Muscle of arm (tissue), 14 donors: ENCODE data around the gene THADA. TPM values are rescaled to one million over a fixed set of nuclear protein-coding genes. Genes with fewer than 3 reads are reported as not detected.
A peak's percentile ranks its signal among the peaks of the same experiment; 100 is the strongest.
"Not testable (repeated sequence)": the region's sequence is repeated elsewhere in the genome, so short reads cannot be mapped to it uniquely, and the experiment has no call there.

Source experiments
- DNase-seq: peaks from one replicate; pipeline ENCODE4 v3.0.0-alpha.2; 2013
- long read RNA-seq, 11 donors: transcript quantifications; one replicate each; lab custom pipeline, GENCODE V29; 2026
- polyA plus RNA-seq, 12 donors: library from polyadenylated mRNA; unstranded; fragments of 120-200 nt; gene quantifications; one replicate each; pipeline ENCODE4 v1.2.1, GENCODE V29; 2013; ENCODE audit not compliant: insufficient read length in 12 of 12

The THADA gene, protein sequence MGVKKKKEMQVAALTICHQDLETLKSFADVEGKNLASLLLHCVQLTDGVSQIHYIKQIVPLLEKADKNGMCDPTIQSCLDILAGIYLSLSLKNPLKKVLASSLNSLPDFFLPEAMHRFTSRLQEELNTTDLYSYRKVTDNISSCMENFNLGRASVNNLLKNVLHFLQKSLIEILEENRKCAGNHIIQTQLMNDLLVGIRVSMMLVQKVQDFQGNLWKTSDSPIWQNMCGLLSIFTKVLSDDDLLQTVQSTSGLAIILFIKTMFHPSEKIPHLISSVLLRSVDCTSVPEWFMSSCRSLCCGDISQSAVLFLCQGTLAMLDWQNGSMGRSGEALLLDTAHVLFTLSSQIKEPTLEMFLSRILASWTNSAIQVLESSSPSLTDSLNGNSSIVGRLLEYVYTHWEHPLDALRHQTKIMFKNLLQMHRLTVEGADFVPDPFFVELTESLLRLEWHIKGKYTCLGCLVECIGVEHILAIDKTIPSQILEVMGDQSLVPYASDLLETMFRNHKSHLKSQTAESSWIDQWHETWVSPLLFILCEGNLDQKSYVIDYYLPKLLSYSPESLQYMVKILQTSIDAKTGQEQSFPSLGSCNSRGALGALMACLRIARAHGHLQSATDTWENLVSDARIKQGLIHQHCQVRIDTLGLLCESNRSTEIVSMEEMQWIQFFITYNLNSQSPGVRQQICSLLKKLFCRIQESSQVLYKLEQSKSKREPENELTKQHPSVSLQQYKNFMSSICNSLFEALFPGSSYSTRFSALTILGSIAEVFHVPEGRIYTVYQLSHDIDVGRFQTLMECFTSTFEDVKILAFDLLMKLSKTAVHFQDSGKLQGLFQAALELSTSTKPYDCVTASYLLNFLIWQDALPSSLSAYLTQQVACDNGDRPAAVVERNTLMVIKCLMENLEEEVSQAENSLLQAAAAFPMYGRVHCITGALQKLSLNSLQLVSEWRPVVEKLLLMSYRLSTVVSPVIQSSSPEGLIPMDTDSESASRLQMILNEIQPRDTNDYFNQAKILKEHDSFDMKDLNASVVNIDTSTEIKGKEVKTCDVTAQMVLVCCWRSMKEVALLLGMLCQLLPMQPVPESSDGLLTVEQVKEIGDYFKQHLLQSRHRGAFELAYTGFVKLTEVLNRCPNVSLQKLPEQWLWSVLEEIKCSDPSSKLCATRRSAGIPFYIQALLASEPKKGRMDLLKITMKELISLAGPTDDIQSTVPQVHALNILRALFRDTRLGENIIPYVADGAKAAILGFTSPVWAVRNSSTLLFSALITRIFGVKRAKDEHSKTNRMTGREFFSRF (N-terminal part only)
- 10 to 100 TPM in 11 of 12 donors, not detected in 1; 15.4 to 40.4 (median 21.8) TPM for polyA plus RNA-seq
- long read RNA-seq, donor 1: 0 reads
- long read RNA-seq, donor 2: 0 reads
- long read RNA-seq, donor 3, full-length matches to known transcripts: 1 of 1 reads
- long read RNA-seq, donor 3, partial matches to known transcripts: 0 of 1 reads
- long read RNA-seq, donor 3, other reads (novel, unspliced or antisense): 0 of 1 reads
- long read RNA-seq, donor 4, full-length matches to known transcripts: 2 of 2 reads
- long read RNA-seq, donor 4, partial matches to known transcripts: 0 of 2 reads
- long read RNA-seq, donor 4, other reads (novel, unspliced or antisense): 0 of 2 reads
- long read RNA-seq, donor 5, partial matches to known transcripts: 0 of 1 reads
- long read RNA-seq, donor 5, other reads (novel, unspliced or antisense): 0 of 1 reads
- long read RNA-seq, donor 6: 0 reads
- long read RNA-seq, donor 7, partial matches to known transcripts: 0 of 2 reads
- long read RNA-seq, donor 7, other reads (novel, unspliced or antisense): 0 of 2 reads
- long read RNA-seq, donor 8: 0 reads
- long read RNA-seq, donor 9: 0 reads
- long read RNA-seq, donor 10: 0 reads
- long read RNA-seq, donor 11, partial matches to known transcripts: 0 of 1 reads
- long read RNA-seq, donor 11, other reads (novel, unspliced or antisense): 0 of 1 reads

DNA sequence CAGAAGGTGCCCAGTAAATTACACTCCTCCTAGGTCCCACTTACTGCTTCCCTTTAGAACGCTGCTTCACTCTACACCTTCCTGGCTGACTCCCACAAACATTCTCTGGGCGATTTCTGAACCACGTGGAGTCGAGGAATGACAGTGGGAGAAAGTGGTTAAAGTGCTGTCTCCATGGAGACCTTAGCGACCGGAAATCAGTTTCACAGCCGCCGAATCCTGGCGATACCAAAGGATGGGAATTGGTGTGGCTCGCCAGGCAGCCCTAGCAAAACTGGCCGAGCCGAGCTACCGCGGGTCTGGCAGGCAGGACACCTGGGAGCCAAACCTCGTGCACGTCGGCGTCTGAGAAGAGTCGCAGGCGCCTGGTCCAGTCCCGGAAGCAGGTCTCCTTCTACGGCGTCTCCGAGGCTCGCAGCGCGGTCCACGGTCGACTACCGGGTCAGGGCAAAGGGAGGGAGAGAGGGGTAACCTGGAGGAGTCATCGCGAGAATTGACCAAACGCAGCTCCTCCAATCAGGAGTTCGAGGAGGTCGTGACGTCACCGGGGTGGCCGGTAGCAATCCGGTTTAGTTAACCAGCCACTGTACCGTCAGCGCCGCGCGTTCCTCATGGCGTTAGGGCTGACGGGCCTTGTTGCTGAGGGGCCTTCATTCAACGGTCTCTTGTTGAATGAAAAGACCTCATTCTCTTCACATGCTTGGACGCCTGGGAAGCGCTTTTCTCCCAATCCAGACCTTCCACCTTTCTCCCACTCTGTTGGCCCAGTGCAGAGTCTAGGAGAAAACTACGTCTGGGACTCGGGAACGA is at the start of gene THADA:
Gene THADA (minus strand): TSS at position 436 of the 810 bp plus-strand sequence. CDS start 3,646 bp downstream, outside the sequence.
- DNase-seq: peak; percentile 99

DNA sequence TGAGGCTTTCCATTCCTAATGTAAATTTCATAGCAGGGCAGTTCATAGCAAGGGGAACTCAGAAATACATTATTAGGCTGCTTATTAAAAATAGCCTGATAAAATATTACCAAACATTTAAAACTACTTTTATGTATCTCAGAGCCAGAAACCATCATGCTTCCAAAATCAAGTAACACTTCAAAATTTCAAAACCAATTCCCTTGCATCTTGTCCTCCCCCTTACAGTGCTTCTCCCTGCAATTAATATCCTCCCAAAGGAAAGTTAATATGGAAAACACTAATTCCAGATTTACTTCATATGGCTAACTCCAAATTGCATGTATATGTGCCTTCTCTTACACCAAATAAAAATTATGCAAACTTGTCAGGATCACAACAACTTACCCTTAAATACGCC is 47.8 kb upstream of the THADA start:
- DNase-seq: no peak

DNA sequence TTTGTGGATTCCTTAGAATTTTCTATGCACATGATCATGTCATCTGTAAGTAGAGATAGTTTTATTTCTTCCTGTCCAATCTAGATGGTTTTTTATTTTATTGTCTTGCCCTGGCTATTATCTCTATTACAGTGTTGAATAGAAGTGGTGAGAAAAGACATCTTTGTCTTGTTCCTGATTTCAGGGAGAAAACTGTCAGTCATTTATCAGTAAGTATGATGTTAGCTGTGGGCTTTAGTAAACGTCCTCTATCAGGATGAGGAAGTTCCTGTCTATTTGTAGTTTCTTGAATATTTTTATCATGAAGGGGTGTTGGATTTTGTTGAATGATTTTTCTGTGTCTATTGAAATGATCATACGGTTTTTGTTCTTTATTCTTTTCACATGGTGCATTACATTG is 46.5 kb upstream of the THADA start:
- DNase-seq: no peak

DNA sequence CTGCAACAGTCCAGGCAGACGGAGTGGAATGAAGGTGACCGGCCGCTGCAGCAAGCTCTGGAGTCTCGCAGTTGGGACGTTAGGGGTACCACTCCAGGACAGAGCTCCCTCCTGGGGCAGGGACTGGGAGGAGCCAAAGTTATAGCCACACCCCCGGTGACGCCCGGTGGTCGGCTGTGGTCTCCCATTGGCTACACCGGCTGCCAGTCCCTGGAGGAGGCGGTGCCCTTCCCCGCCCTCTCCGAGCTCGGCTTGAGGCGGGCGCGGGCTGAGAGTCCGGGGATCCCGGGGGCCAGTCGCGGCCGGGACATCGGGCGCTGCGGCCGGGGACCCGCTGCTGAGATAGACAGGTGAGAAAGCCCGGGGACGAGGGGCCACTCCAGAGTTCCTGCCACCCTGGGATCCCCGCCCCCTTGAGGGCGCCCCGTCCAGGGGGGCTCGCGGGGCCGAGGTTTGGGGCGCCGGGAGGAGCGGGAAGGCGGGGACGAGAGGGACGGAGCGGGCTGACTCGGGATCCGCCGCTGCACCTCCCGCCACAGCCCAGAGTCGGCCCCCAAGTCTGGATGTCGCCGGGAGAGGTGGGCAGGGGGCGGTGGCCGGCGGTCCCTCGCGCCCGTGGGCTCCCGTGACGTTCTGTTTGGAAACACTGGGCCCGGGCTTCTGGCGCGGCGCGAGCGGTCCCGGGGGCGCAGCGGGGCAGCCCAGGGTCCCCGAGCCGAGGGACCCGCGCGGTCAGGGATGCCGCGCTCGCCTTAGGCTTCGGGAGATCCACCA is 41.4 kb upstream of the THADA start, which contains the start of gene PLEKHH2:
Gene PLEKHH2 (plus strand): TSS at position 231 of the 774 bp plus-strand sequence. CDS start 7,414 bp downstream, outside the sequence.
- peak; percentile 88 for DNase-seq

DNA sequence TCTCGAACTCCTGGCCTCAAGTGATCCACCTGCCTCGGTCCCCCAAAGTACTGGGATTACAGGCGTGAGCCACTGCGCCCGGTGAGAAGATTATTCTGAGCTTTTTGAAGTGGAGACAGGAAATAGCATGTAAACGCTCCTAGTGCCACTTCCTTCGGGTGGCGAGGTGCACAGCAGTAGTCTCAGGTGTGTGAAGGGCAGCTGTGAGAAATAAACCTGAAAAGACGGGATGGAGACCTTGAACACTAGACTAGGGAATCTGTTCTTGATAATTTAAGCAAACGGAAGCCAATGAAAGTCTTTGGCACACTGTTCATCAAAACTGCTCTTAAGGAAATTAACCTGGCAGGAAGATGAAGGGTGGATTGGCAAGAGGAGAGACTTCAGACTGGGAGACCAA is 40.8 kb upstream of the THADA start:
- DNase-seq: no peak

DNA sequence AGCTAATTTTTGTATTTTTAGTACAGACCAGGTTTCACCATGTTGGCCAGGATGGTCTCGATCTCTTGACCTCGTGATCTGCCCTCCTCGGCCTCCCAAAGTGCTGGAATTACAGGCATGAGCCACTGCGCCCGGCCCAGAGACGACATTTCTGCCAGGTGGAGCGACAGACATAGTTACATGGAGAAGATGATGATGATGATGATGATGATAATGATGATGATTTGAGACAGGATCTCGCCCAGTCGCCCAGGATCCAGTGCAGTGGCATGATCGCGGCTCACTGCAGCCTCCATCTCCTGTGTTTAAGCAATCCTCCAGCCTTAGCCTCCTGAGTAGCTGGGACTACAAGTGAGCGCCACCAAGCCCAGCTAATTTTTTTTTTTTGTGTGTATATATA is 40.3 kb upstream of the THADA start:
- DNase-seq: not testable (repeated sequence)

DNA sequence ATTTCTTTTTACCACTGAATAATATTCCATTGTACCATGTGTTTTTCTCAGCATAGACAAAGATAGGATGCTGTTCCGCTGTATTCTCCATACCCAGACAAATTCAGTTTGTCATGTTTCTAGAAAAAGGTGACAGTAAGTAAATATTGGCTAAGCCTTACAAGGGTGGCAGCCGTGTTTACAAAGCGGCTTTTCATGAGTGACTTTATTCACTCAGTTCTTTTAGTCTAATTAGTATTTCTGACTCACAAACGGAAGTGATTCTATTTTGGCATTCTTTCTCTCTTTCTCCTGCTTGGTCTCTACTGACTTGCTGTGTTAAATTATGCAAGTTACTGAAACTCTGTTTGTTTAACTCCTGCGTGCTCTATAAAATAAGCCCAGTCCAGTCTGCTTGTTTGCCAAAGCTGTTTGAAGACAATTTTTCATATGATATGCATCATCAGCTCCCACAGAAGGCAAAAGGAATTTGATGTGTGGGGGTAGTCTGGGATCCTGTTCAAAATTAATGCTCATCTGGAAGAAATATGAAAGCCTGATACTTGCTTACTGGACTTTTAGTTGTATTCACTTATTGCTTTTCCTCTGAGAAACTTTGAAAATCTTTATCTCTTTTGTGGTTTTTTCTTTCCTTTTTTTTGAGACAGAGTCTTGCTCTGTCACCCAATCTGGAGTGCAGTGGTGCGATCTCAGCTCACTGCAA is 38.9 kb upstream of the THADA start:
- DNase-seq: peak; percentile 57

DNA sequence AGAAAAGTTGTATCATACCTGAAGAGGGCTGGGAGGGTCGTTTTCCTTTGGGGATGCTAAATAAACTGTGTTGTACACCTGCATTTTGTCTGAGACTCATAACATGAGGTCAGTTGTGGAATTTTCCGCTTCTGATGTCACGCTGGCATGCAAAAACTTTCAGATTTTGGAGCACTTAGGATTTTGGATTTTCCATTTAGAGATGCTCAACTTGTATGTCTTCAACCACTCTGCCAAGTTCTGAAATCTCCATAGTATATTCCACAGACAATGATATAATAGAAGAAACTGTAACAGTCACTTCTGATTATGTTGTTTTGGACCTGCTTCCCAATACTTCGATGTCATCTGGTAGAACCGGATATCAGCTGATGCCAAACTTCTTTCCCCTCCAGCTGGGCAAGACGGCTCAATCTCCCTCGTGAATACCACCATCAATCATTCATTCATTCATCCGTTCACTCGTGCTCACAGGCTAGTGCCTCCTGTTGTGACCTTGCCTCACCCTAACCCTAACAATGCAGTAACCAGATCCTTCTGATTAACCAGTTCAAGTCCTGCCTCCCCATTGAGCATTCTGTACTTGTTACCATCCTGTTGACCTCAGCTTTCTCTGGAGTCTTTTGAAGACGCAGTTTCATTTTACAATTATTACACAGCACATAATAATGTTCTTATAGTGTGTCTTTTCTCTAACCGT is 35.9 kb upstream of the THADA start:
- no peak for DNase-seq

DNA sequence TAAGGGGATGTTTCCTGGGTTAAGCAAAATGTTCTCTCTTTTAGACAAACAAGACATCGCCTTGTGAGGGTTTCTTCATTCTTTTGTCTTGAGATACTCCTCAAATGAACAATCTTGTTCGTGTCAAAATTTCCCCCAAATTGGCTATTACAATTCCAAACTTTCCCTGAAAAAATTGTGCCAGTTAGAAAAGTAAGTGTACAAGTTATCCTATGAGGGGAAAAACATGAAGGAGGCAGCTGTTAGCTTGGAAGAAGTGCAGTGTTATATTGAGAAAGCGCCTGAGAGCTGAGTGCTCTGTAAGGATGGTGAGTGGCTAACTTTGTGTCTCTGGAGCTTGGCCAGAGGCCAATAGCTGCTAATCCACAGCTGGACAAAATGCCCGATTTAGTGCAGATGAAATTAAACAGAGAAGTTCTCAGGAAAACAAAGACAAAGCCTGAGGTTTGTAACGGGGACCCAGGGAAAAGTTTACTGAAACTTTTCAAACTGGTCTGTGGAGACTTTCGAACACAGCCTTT is 27.2 kb upstream of the THADA start:
- no peak for DNase-seq

DNA sequence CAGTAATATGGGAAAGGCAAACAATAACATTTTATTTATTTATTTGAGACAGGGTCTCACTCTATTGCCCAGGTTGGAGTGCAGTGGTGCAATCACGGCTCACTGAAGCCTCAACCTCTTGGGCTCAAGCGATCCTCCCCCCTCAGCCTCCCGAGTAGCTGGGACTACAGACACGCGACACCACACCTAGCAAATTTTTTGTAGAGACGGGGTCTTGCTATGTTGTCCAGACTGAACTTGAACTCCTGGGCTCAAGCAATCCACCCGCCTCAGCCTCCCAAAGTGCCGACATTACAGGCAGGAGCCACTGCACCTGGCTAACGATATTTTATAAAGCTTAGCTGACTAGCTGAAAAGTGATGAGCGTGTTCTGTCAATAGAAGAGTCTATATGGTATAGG is 23.7 kb upstream of the THADA start:
- no peak for DNase-seq

DNA sequence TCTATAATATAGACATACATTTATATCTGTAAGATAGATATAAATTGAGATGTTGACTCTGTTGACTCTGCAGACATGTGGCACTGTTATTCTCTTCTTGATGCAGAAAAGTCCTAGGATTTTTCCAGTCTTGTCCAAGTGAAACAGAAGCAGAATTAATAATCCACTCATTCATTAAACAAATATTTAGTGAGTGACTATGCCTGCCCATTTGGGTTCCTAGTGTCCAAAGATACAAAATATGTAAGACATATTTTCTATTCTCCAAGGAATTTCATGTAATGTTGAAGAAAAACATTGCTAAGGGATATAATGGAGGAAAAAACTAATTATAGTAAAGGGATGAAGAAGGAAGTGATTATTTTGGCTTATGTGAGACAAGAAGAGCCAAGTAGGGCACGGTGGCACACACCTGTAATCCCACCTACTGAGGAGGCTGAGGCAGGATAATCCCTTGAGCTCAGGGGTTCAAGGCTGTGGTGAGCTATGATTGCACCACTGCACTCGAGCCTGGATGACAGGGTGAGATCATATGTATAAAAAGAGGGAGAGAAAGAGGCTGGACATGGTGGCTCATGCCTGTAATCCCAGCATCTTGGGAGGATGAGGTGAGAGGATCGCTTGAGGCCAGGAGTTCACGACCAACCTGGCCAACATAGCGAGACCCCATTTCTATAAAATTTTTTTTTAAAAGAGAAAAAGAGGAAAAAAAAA is 21.3 kb upstream of the THADA start:
- DNase-seq: no peak

DNA sequence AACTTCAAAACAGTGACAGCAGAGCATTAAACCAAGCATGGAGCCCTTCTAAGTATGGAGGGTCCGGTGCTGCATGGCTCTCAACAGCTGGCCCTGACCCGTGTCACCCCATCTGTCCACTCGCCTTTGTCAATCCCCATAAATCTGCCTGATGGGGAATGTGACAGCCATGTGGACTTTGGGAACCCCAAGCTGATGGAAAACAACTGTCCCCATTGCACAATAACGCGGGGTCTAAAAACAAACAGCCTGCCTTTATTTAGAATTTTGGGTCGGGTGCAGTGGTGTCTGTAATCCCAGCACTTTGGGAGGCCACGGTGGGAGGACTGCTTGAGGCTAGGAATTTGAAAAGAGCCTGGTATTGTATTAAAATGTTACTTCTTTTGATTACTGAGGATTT is 17.1 kb upstream of the THADA start:
- DNase-seq: no peak

DNA sequence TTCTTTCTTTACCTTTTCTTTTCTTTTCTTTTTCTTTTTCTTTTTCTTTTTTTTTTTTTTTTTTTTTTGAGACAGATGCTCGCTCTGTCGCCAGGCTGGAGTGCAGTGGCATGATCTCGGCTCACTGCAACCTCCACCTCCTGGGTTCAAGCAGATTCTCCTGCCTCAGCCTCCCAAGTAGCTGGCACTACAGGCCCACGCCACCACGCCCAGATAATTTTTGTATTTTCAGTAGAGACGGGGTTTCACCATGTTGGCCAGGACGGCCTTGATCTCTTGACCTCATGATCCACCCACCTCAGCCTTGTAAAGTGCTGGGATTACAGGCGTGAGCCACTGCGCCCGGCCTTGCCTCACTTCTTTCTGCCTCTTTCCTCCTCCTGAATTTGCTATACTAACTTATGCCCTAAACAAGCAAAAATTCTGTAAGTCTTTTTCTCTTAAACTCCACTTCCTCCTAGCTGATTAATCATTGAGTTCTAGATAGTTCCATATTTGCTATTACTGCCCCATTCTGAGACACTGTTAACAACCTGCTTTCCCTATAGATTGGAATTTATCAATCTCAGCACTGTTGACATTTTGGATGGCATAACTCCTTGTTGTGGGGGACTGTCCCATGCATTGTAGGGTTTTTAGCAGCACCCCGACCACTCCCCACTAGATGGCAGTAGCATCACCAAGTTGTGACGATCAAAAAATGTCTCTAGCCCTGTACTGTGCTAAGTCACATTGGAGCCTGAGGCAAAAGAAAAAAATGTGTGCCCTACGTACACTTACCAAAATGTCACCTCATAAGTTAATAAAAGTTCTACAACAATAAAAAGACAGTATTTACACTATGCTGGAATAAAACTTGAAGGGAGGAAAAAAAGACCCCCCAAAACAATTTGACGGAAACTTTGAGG is 16.4 kb upstream of the THADA start:
- peak; percentile 84 for DNase-seq

DNA sequence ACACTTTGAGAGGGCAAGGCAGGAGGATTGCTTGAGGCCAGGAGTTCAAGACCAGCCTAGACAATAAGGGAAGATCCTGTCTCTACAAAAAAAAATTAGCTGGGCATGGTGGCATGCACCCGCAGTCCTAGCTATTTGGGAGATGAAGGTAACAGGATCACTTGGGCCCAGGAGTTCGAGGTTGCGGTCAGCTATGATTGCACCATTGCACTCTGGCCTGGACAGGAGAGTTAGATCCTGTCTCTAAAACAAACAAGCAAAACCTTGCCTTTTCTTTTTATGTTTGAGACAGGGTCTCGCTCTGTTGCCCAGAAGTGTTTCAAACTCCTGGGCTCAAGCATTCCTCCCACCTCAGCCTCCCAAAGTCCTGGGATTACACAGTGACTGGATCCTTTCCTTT is 14.5 kb upstream of the THADA start:
- DNase-seq: no peak

DNA sequence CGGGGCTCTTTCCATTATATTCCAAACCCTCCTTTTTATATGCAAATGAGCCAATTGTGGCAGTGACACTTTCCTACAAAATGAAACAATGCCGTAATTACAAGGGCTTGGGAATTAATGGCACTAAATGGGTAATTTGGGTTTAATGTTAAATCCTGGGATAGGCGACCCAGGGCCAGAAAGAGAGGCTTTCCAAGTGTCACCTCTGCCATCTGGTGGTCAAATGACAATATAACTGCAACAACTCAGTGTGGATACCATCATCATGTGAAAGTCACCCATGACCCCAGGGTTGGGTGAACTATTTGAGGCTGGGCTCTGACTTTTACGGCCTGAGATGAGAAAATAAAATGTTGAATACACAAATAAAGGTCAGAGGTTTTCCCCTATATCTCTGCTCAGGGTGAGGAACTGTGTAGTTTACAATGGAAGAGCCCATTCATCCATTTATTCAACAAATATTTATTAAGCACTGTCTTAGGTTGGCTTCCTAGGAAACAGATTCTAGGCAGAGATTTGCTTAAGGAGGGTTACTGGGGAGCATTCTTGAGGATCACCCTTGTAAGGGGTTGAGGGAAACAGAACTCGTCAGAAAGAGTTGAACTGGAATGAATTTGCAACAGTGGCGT is 13.6 kb upstream of the THADA start:
- DNase-seq: peak; percentile 44
